A549 (cell line): Measurements from ENCODE around the gene MED9. TPM values are rescaled to one million over a fixed set of nuclear protein-coding genes. Genes with fewer than 3 reads are reported as not detected.

ENCODE experiments used
- ATAC-seq, 2 experiments: fragments of 200-7000 bp in 1 of 2; fragments of >200 bp in 1 of 2; cut with Nextera tagmentation in 1 of 2; cut with Tn5 transposase in 1 of 2; 3 replicates each; pipeline versions ENCODE4 v1.8.0 to v1.9.1; 2018 to 2020; ENCODE audit warnings: mild to moderate bottlenecking in 1 of 2, moderate library complexity in 1 of 2
- CTCF ChIA-PET: fragments of 300-600 bp; sonication (Branson Sonifier 250); formaldehyde crosslinking; extraction: SDS; loops from one replicate; lab custom pipeline; 2021; ENCODE audit warnings: antibody characterized with exemption, inconsistent platforms; lab: Yijun Ruan, JAX
- POLR2A ChIA-PET: fragments of 350-600 bp; formaldehyde crosslinking; extraction: SDS; loops from one replicate; lab custom pipeline; 2021; ENCODE audit warnings: antibody characterized with exemption, inconsistent platforms; lab: Yijun Ruan, JAX
- DNase-seq, 2 experiments: peaks; one replicate each; pipeline versions ENCODE4 v3.0.0 to v3.0.0-alpha.2; 2011 to 2016; ENCODE audit warnings: low read depth in 1 of 2, low spot score in 1 of 2
- FAIRE-seq: peaks from 2 replicates; lab custom pipeline; 2011; peaks lifted over from hg19 to GRCh38; lab: Jason Lieb, UNC
- H3K27ac ChIP-seq, 2 experiments: fragments of >200 bp; sonication (Bioruptor Twin); formaldehyde crosslinking; 3 replicates each; pipeline ENCODE4 v1.5.1; 2016 to 2017
- H3K4me1 ChIP-seq: fragments of >200 bp; sonication (Bioruptor Twin); formaldehyde crosslinking; 3 replicates; pipeline ENCODE4 v1.6.1; 2016
- H3K4me2 ChIP-seq: fragments of >200 bp; sonication (Bioruptor Twin); formaldehyde crosslinking; 3 replicates; pipeline ENCODE4 v1.6.1; 2016
- H3K4me3 ChIP-seq: fragments of >200 bp; sonication (Bioruptor Twin); formaldehyde crosslinking; 3 replicates; pipeline ENCODE4 v1.5.1; 2016
- H3K9me3 ChIP-seq: fragments of >200 bp; sonication (Bioruptor Twin); formaldehyde crosslinking; 3 replicates; pipeline ENCODE4 v1.6.1; 2016
- BCL3 ChIP-seq: fragments of >200 bp; sonication (Bioruptor Twin); formaldehyde crosslinking; IDR thresholded peaks from 3 replicates; pipeline ENCODE4 v1.6.1; 2016
- CBX2 ChIP-seq: fragments of 200-600 bp; sonication (generic); IDR thresholded peaks from 2 replicates; pipeline ENCODE4 v1.6.1; 2016; ENCODE audit warnings: low read depth, mild to moderate bottlenecking, borderline replicate concordance
- CHD2 ChIP-seq: fragments of 150-350 bp; IDR thresholded peaks from 2 replicates; pipeline ENCODE4 v1.6.1; 2014; ENCODE audit warnings: low read length; ENCODE audit not compliant: partially characterized antibody
- CHD4 ChIP-seq: fragments of 200-600 bp; sonication (generic); IDR thresholded peaks from 2 replicates; pipeline ENCODE4 v1.6.1; 2016; ENCODE audit warnings: antibody characterized with exemption, mild to moderate bottlenecking, borderline replicate concordance
- ESRRA ChIP-seq: fragments of 150-350 bp; IDR thresholded peaks from 2 replicates; pipeline ENCODE4 v1.6.1; 2014; ENCODE audit warnings: mild to moderate bottlenecking, low read length, borderline replicate concordance
- FOSB ChIP-seq: fragments of 250-450 bp; sonication (Bioruptor Pico); IDR thresholded peaks from 2 replicates; pipeline ENCODE4 v1.5.0; 2020; ENCODE audit warnings: mild to moderate bottlenecking, moderate library complexity
- FOSL2 ChIP-seq, 2 experiments: fragments of 450-650 bp in 1 of 2; fragments of >200 bp in 1 of 2; sonication (Bioruptor Twin) in 1 of 2; formaldehyde crosslinking; IDR thresholded peaks; 2 replicates each; pipeline versions ENCODE4 v1.5.0 to v1.6.1; 2016 to 2020; ENCODE audit warnings: mild to moderate bottlenecking in 1 of 2, moderate library complexity in 1 of 2
- HES2 ChIP-seq: fragments of >200 bp; sonication (Bioruptor Twin); formaldehyde crosslinking; IDR thresholded peaks from 2 replicates; pipeline ENCODE4 v1.6.1; 2016
- HOXA7 ChIP-seq: fragments of 250-450 bp; sonication (Bioruptor Pico); IDR thresholded peaks from 2 replicates; pipeline ENCODE4 v1.5.0; 2020; ENCODE audit warnings: mild to moderate bottlenecking, moderate library complexity
- HOXB5 ChIP-seq: fragments of 250-450 bp; sonication (Bioruptor Pico); IDR thresholded peaks from 2 replicates; pipeline ENCODE4 v1.5.0; 2020; ENCODE audit warnings: mild to moderate bottlenecking, moderate library complexity
- JUNB ChIP-seq: fragments of >200 bp; sonication (Bioruptor Twin); formaldehyde crosslinking; IDR thresholded peaks from 2 replicates; pipeline ENCODE4 v1.6.1; 2016
- MAX ChIP-seq: IDR thresholded peaks from 2 replicates; pipeline ENCODE4 v1.6.1; 2012
- NFE2L2 ChIP-seq: fragments of 150-350 bp; conservative IDR thresholded peaks from 2 replicates; pipeline ENCODE4 v1.6.1; 2014; ENCODE audit warnings: low read length
- NPAS2 ChIP-seq: fragments of 250-450 bp; sonication (Bioruptor Pico); IDR thresholded peaks from 2 replicates; pipeline ENCODE4 v1.8.0; 2022; ENCODE audit warnings: mild to moderate bottlenecking, moderate library complexity, borderline replicate concordance
- PBX3 ChIP-seq: IDR thresholded peaks from 2 replicates; pipeline ENCODE4 v1.6.1; 2012
- RAD21 ChIP-seq, 2 experiments: fragments of >200 bp in 1 of 2; sonication (Bioruptor Twin) in 1 of 2; formaldehyde crosslinking in 1 of 2; IDR thresholded peaks in 1 of 2; conservative IDR thresholded peaks in 1 of 2; 2 replicates in 1 of 2; 3 replicates in 1 of 2; pipeline ENCODE4 v1.6.1; 2012 to 2018; ENCODE audit warnings: inconsistent platforms in 1 of 2
- REST ChIP-seq: fragments of 200-600 bp; sonication (generic); IDR thresholded peaks from 2 replicates; pipeline ENCODE4 v1.6.1; 2016; ENCODE audit warnings: antibody characterized with exemption, mild to moderate bottlenecking, moderate library complexity
- RFX5 ChIP-seq: fragments of 450-650 bp; IDR thresholded peaks from 2 replicates; pipeline ENCODE4 v1.7.1; 2014; ENCODE audit warnings: antibody characterized with exemption, mild to moderate bottlenecking, moderate library complexity
- RNF2 ChIP-seq: fragments of 200-600 bp; sonication (generic); IDR thresholded peaks from 2 replicates; pipeline ENCODE4 v1.6.1; 2016; ENCODE audit warnings: low read depth, mild to moderate bottlenecking, antibody characterized with exemption, moderate library complexity, borderline replicate concordance
- TFCP2L1 ChIP-seq: fragments of 250-450 bp; sonication (Bioruptor Pico); IDR thresholded peaks from 2 replicates; pipeline ENCODE4 v1.5.0; 2021; ENCODE audit warnings: mild to moderate bottlenecking
- ZFP36 ChIP-seq: fragments of 450-650 bp; IDR thresholded peaks from 2 replicates; pipeline ENCODE4 v1.6.1; 2014; ENCODE audit warnings: borderline replicate concordance; ENCODE audit not compliant: partially characterized antibody
- ZSCAN20 ChIP-seq: fragments of 250-450 bp; sonication (Bioruptor Pico); IDR thresholded peaks from 2 replicates; pipeline ENCODE4 v1.8.0; 2022; ENCODE audit warnings: mild to moderate bottlenecking, moderate library complexity
- WGBS: methylation state at CpG from one replicate; pipeline ENCODE4 v1.1.6; 2017; ENCODE audit errors: missing lambda C conversion rate; 5-methylcytosine and 5-hydroxymethylcytosine counted together
- polyA plus RNA-seq, 4 experiments: library from polyadenylated mRNA; depleted of rRNA in 3 of 4; stranded (reverse); fragments of >200 nt; fragmentation: RNase III in 1 of 4; extraction: RNeasy Plus Mini Kit Qiagen cat#74134 plus additional on column Dnase treatment in 1 of 4; gene quantifications; 2 replicates in 3 of 4; 3 replicates in 1 of 4; pipeline ENCODE4 v1.2.3, GENCODE V29; 2011 to 2017
- TF ChIP-seq, protein P1 (sequence below): fragments of 250-450 bp; sonication (Bioruptor Pico); IDR thresholded peaks from 2 replicates; pipeline ENCODE4 v1.5.0; 2021; ENCODE audit warnings: mild to moderate bottlenecking, moderate library complexity, borderline replicate concordance

The MED9 gene
- polyA plus RNA-seq, 2 of the 4 experiments (the other 2 are of a cell fraction) = 15.2 to 17.4 TPM

DNA sequence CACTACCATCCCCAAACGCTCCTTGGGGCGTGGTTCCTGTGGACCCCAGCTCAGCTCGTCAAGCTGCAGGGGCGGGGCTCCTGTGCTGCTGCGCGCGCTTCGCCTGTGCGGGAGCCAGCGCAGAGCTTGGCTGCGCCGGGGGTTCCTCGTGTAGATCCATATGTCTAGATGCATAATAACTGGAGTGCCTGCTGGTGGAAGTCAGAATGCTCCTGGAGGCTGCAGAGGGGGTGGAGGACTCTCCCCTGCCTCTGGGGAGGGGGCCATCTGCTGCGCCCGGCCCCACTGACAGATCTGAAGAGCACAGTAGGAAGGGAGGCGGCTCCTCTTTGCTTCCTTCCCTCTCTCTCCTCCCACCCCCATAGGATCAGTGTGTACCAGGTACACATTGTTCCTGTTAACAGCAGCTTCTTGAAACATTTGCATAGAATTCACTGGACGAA, 14.8 kb downstream of the MED9 start (continued):
- TF ChIP-seq RFX5 = no peak
- TF ChIP-seq BCL3 = no peak

- Histone ChIP-seq H3K4me1 (peaks cover 2% of the 10 kb centered on the region; the same call in 2 of the 3 replicates), H3K9me3 (no peaks in the 10 kb centered on the region), H3K4me3 (no peak overlapping the region), H3K4me2 (no peak overlapping the region), H3K27ac (no peak overlapping the region; a peak in 1 of 6 replicates)
- POLR2A ChIA-PET = no interaction called here
- CTCF ChIA-PET = interaction anchor here (0.6 to 4.1 kb wide), 7 partner anchors 11 to 150 kb away, joined by 3 to 25 read pairs (median 3); no protein-coding TSS in a partner anchor
- WGBS = 85% methylated on average over 11 of the region's 11 CpGs
- FAIRE-seq (no peak), DNase-seq (no peak), ATAC-seq (no peak)
- TF ChIP-seq PBX3 (no peak), CBX2 (no peak), FOSL2 (IDR thresholded peaks at IDR 0.05) (no peak), FOSL2 (CRISPR knock-in tag; IDR thresholded peaks at IDR 0.05) (no peak), ESRRA (no peak), NPAS2 (CRISPR knock-in tag) (no peak), RFX5 (no peak), CHD4 (no peak), HOXA7 (no peak), REST (no peak), JUNB (no peak), HOXB5 (CRISPR knock-in tag) (no peak), NFE2L2 (no peak)
- TF ChIP-seq, protein P1, sequence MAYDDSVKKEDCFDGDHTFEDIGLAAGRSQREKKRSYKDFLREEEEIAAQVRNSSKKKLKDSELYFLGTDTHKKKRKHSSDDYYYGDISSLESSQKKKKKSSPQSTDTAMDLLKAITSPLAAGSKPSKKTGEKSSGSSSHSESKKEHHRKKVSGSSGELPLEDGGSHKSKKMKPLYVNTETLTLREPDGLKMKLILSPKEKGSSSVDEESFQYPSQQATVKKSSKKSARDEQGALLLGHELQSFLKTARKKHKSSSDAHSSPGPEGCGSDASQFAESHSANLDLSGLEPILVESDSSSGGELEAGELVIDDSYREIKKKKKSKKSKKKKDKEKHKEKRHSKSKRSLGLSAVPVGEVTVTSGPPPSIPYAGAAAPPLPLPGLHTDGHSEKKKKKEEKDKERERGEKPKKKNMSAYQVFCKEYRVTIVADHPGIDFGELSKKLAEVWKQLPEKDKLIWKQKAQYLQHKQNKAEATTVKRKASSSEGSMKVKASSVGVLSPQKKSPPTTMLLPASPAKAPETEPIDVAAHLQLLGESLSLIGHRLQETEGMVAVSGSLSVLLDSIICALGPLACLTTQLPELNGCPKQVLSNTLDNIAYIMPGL (CRISPR knock-in tag) = no peak
These were observed 15.3 kb downstream of the MED9 start for GRCh38 chr17:17492085-17492484.

DNA sequence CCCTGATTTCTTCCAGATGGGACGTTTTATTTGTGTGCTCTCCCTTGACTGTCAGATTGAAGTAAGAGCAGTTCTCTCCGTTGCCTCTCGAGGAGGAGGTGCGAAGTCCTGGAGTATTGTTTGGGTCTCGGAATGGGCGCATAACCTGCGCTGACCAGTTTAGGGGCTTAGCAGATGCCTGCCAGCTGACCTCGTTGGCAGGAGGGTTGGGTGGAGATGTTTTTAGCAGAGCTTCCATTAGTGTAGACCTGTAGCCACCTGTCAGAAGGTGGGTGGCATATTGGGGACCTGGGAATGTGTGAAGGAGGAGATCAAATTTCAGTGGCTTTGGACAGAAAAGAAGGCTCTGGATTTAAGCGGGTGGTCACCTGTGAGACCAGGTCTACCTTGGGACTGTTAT, 15.8 kb downstream of the MED9 start:
- no peak overlapping the region for H3K4me2 ChIP-seq
- POLR2A ChIA-PET = no interaction called here
- CTCF ChIA-PET = interaction anchor here (0.6 to 3.0 kb wide), 5 partner anchors 10 to 150 kb away, joined by 3 to 18 read pairs (median 3); no protein-coding TSS in a partner anchor
- DNase-seq (no peak), ATAC-seq (no peak), FAIRE-seq (no peak)
- no peak for TF ChIP-seq MAX
- no peak for TF ChIP-seq ZFP36
- no peak for TF ChIP-seq RAD21 (conservative IDR thresholded peaks at IDR 0.05 in 1 of 2, IDR thresholded peaks at IDR 0.05 in 1 of 2)
- no peak for TF ChIP-seq ZSCAN20 (CRISPR knock-in tag)
- TF ChIP-seq CHD2 = no peak
- no peak for TF ChIP-seq RFX5
- TF ChIP-seq TFCP2L1 (CRISPR knock-in tag) = no peak
- TF ChIP-seq HES2 = no peak
- TF ChIP-seq RNF2 = no peak
- no peak for TF ChIP-seq FOSB (CRISPR knock-in tag)
- peaks cover 4% of the 10 kb centered on the region; the same call in 2 of the 3 replicates for H3K4me1 ChIP-seq
- H3K9me3 ChIP-seq = no peaks in the 10 kb centered on the region
- no peak overlapping the region; a peak in 1 of 6 replicates for H3K27ac ChIP-seq
- WGBS = 91% methylated on average over 9 of the region's 9 CpGs
- no peak overlapping the region for H3K4me3 ChIP-seq
